Activated T-helper 17 cell treated with anti-CD3 and anti-CD28 coated beads, Interleukin-2, amount 50 U/mL, for 72 hours (primary cell): ENCODE results near the gene ARID1A. TPM values are rescaled to one million over a fixed set of nuclear protein-coding genes. Genes with fewer than 3 reads are reported as not detected.
"Not testable (repeated sequence)": the region's sequence is repeated elsewhere in the genome, so short reads cannot be mapped to it uniquely, and the experiment has no call there.

Source experiments
- ATAC-seq: fragments of 150-1000 bp; cut with Tn5 transposase; replicated peaks from 2 replicates; pipeline ENCODE4 v1.10.0; 2021; ENCODE audit warnings: mild to moderate bottlenecking, moderate library complexity
- H3K27ac Mint-ChIP-seq: one replicate; pipeline ENCODE4 v1.8.0; 2022; ENCODE audit warnings: mixed read lengths
- H3K27me3 Mint-ChIP-seq: one replicate; pipeline ENCODE4 v1.8.0; 2022; ENCODE audit warnings: mixed read lengths
- H3K36me3 Mint-ChIP-seq: one replicate; pipeline ENCODE4 v1.8.0; 2022; ENCODE audit warnings: low read depth, mild to moderate bottlenecking, mixed read lengths
- H3K4me1 Mint-ChIP-seq: one replicate; pipeline ENCODE4 v1.8.0; 2022; ENCODE audit warnings: mixed read lengths
- H3K4me3 Mint-ChIP-seq: one replicate; pipeline ENCODE4 v1.8.0; 2022; ENCODE audit warnings: mild to moderate bottlenecking, mixed read lengths
- H3K9me3 Mint-ChIP-seq: one replicate; pipeline ENCODE4 v1.8.0; 2022; ENCODE audit warnings: mixed read lengths
- total RNA-seq, 2 donors: library from RNA; stranded (reverse); gene quantifications; one replicate each; pipeline ENCODE4 v1.2.3, GENCODE V29; 2022

The ARID1A gene
- total RNA-seq, 2 donors from 2014 or later = 72.5 to 83.4 TPM

- H3K9me3 Mint-ChIP-seq, H3K27me3 Mint-ChIP-seq, ATAC-seq, H3K27ac Mint-ChIP-seq: not testable (repeated sequence)
- Mint-ChIP-seq H3K4me3 (peak overlapping the region; percentile 67), H3K4me1 (peaks cover 32% of the 10 kb centered on the region), H3K36me3 (peaks cover 46% of the 10 kb centered on the region)
These were observed 9.4 kb downstream of the ARID1A start for GRCh38 chr1:26705227-26705626.

GRCh38 chr1:26705788-26706311, 10.0 kb downstream of the ARID1A start:
- H3K27me3 Mint-ChIP-seq = no peaks in the 10 kb centered on the region
- H3K36me3 Mint-ChIP-seq = peaks cover 51% of the 10 kb centered on the region
- H3K9me3 Mint-ChIP-seq = no peaks in the 10 kb centered on the region
- ATAC-seq = no peak
- H3K27ac Mint-ChIP-seq = peak overlapping the region; percentile 61
- H3K4me1 Mint-ChIP-seq = peaks cover 35% of the 10 kb centered on the region
- peak overlapping the region; percentile 67 for H3K4me3 Mint-ChIP-seq

GRCh38 chr1:26706315-26706714, 10.5 kb downstream of the ARID1A start:
- peak overlapping the region; percentile 61 for H3K27ac Mint-ChIP-seq
- H3K36me3 Mint-ChIP-seq = peaks cover 52% of the 10 kb centered on the region
- peaks cover 35% of the 10 kb centered on the region for H3K4me1 Mint-ChIP-seq
- peak overlapping the region; percentile 67 for H3K4me3 Mint-ChIP-seq
- ATAC-seq = no peak
- H3K27me3 Mint-ChIP-seq = no peaks in the 10 kb centered on the region
- no peaks in the 10 kb centered on the region for H3K9me3 Mint-ChIP-seq

- no peaks in the 10 kb centered on the region for H3K27me3 Mint-ChIP-seq
- peak overlapping the region; percentile 53 for H3K27ac Mint-ChIP-seq
- no peak for ATAC-seq
- H3K36me3 Mint-ChIP-seq = peaks cover 86% of the 10 kb centered on the region
- peaks cover 47% of the 10 kb centered on the region for H3K4me1 Mint-ChIP-seq
- no peaks in the 10 kb centered on the region for H3K9me3 Mint-ChIP-seq
- no peak overlapping the region for H3K4me3 Mint-ChIP-seq
These were observed 15.0 kb downstream of the ARID1A start for GRCh38 chr1:26710811-26711210.

GRCh38 chr1:26711777-26712176, 16.0 kb downstream of the ARID1A start:
- Mint-ChIP-seq H3K36me3 (peaks cover 86% of the 10 kb centered on the region), H3K4me1 (peaks cover 46% of the 10 kb centered on the region), H3K27me3 (no peaks in the 10 kb centered on the region), H3K4me3 (no peak overlapping the region), H3K27ac (no peak overlapping the region), H3K9me3 (no peaks in the 10 kb centered on the region)
- no peak for ATAC-seq

GRCh38 chr1:26717017-26717491, 21.2 kb downstream of the ARID1A start:
- peaks cover 74% of the 10 kb centered on the region for H3K4me1 Mint-ChIP-seq
- no peaks in the 10 kb centered on the region for H3K9me3 Mint-ChIP-seq
- no peaks in the 10 kb centered on the region for H3K27me3 Mint-ChIP-seq
- peak overlapping the region; percentile 25 for H3K4me3 Mint-ChIP-seq
- peak overlapping the region; percentile 56 for H3K27ac Mint-ChIP-seq
- ATAC-seq = no peak
- H3K36me3 Mint-ChIP-seq = peaks cover 96% of the 10 kb centered on the region

GRCh38 chr1:26719205-26719604, 23.4 kb downstream of the ARID1A start:
- Mint-ChIP-seq H3K4me3 (no peak overlapping the region), H3K9me3 (no peaks in the 10 kb centered on the region), H3K4me1 (peaks cover 80% of the 10 kb centered on the region), H3K27ac (no peak overlapping the region), H3K36me3 (peaks cover 76% of the 10 kb centered on the region), H3K27me3 (no peaks in the 10 kb centered on the region)
- no peak for ATAC-seq

- Mint-ChIP-seq H3K4me1 (peaks cover 70% of the 10 kb centered on the region), H3K4me3 (peak overlapping the region; percentile 61), H3K27ac (peak overlapping the region; percentile 42), H3K27me3 (no peaks in the 10 kb centered on the region), H3K36me3 (peaks cover 50% of the 10 kb centered on the region), H3K9me3 (no peaks in the 10 kb centered on the region)
- peak; percentile 89 for ATAC-seq
These were observed 26.0 kb downstream of the ARID1A start for GRCh38 chr1:26721669-26722355.

GRCh38 chr1:26723013-26723991, 27.5 kb downstream of the ARID1A start:
- no peaks in the 10 kb centered on the region for H3K27me3 Mint-ChIP-seq
- peaks cover 38% of the 10 kb centered on the region for H3K36me3 Mint-ChIP-seq
- no peaks in the 10 kb centered on the region for H3K9me3 Mint-ChIP-seq
- peak; percentile 44 for ATAC-seq
- H3K27ac Mint-ChIP-seq = peak overlapping the region; percentile 42
- H3K4me3 Mint-ChIP-seq = peak overlapping the region; percentile 61
- peaks cover 71% of the 10 kb centered on the region for H3K4me1 Mint-ChIP-seq

GRCh38 chr1:26724118-26724517, 28.3 kb downstream of the ARID1A start:
- H3K9me3 Mint-ChIP-seq = no peaks in the 10 kb centered on the region
- no peak overlapping the region for H3K27ac Mint-ChIP-seq
- H3K4me1 Mint-ChIP-seq = peaks cover 69% of the 10 kb centered on the region
- H3K36me3 Mint-ChIP-seq = peaks cover 35% of the 10 kb centered on the region
- no peak for ATAC-seq
- peak overlapping the region; percentile 61 for H3K4me3 Mint-ChIP-seq
- no peaks in the 10 kb centered on the region for H3K27me3 Mint-ChIP-seq

- Mint-ChIP-seq H3K4me3 (peak overlapping the region; percentile 61), H3K36me3 (peaks cover 35% of the 10 kb centered on the region), H3K4me1 (peaks cover 70% of the 10 kb centered on the region), H3K9me3 (no peaks in the 10 kb centered on the region), H3K27ac (no peak overlapping the region), H3K27me3 (no peaks in the 10 kb centered on the region)
- ATAC-seq = no peak
These were observed 29.1 kb downstream of the ARID1A start for GRCh38 chr1:26724926-26725325.

GRCh38 chr1:26725904-26726303, 30.1 kb downstream of the ARID1A start:
- not testable (repeated sequence) for ATAC-seq, H3K27me3 Mint-ChIP-seq, H3K9me3 Mint-ChIP-seq
- Mint-ChIP-seq H3K4me3 (peak overlapping the region; percentile 34), H3K4me1 (peaks cover 67% of the 10 kb centered on the region), H3K27ac (peak overlapping the region; percentile 75), H3K36me3 (peaks cover 33% of the 10 kb centered on the region)

- H3K4me3 Mint-ChIP-seq = peak overlapping the region; percentile 34
- peak overlapping the region; percentile 75 for H3K27ac Mint-ChIP-seq
- peaks cover 66% of the 10 kb centered on the region for H3K4me1 Mint-ChIP-seq
- H3K27me3 Mint-ChIP-seq = no peaks in the 10 kb centered on the region
- no peaks in the 10 kb centered on the region for H3K9me3 Mint-ChIP-seq
- H3K36me3 Mint-ChIP-seq = peaks cover 34% of the 10 kb centered on the region
- no peak for ATAC-seq
These were observed 31.0 kb downstream of the ARID1A start for GRCh38 chr1:26726784-26727183.

- Mint-ChIP-seq H3K9me3 (no peaks in the 10 kb centered on the region), H3K27me3 (no peaks in the 10 kb centered on the region), H3K27ac (peak overlapping the region; percentile 32), H3K4me3 (no peak overlapping the region), H3K4me1 (peaks cover 62% of the 10 kb centered on the region), H3K36me3 (peaks cover 37% of the 10 kb centered on the region)
- no peak for ATAC-seq
These were observed 31.7 kb downstream of the ARID1A start for GRCh38 chr1:26727476-26727875.
